Embryonic facial prominence (tissue), 1 donor: ENCODE results near the gene SLC24A1.
A peak's percentile ranks its signal among the peaks of the same experiment; 100 is the strongest.

ENCODE experiments used
- DNase-seq: peaks from one replicate; pipeline ENCODE4 v3.0.0-alpha.2; 2016; ENCODE audit errors: extremely low spot score

SLC24A1 gene

DNA sequence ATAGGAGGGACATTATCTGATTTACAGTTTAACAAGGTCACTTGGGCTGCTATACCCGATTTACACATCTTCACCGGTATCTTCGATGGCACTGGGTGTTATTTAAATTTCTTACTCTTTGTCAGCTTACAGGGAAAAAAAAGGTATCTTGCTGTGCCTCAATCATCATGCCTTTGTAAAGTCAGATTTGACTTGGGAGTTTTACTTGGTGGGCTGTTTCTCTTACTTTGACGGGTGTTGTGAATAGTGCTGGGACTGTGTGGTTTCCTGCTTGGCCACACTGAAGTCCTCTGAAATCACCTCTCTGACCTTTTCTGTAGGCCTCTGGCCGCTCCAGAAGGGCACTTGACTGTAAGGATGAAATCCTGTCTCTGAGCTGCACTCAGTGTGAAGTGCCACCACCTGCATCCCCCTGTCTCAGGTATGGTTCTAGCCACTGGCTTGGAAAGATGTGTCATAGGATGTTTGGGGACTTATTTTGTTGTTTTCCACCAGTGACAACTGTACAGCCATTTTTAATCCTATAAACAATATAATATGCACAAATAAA lies 3.1 kb upstream of the SLC24A1 start:
- no peak for DNase-seq

DNA sequence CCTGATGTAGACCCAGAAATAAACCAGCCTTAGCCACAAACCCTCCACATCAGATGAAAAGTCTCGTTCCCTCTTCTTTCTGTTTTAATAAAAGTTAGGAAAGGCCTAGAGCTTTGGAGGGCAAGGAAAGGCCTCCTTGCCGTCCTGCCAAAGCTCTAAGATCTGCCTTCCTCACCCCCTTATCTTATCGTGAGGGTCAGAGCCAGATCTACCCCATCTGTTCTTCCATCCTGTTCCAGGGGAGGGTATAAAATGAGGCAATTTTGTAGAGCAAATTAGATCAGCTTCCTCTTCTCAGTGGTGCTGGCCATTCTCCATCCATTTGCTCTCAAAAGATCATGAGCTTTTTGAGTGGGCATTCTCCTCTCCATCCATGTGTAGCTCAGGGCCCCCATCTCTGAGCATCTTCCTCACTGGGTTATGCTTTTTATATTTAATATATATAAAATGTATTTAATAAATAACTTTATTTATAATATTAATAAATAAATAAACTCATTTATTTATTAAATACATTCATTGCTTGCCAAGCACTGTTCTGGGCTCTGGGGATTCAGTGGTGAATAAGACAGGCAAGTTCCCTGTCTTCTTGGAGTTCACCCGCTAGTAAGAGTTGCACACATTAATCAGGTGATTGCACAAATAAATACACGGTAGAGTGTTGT lies 2.0 kb upstream of the SLC24A1 start:
- DNase-seq: no peak

GRCh38 chr15:65620833-65621232 lies 905 bp upstream of the SLC24A1 start:
- no peak for DNase-seq

DNA sequence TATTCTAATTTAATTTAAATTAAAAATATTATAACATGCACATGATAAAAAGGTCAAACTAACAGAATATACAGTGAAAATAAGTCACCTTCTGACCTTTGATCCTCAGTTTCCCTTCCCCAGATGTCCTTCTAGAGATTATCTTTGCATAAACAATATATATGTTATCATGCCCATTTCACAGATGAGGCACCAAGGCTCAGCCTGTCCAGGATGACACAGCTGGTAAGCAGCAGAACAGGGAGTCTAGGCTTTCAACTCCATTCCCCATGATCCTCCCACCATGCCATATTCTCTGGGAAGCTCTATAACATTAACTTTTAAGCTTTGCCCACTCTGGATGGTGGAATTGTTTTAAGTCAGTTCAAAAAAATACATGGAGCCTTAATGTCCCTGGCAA lies 1.4 kb downstream of the SLC24A1 start:
- no peak for DNase-seq

DNA sequence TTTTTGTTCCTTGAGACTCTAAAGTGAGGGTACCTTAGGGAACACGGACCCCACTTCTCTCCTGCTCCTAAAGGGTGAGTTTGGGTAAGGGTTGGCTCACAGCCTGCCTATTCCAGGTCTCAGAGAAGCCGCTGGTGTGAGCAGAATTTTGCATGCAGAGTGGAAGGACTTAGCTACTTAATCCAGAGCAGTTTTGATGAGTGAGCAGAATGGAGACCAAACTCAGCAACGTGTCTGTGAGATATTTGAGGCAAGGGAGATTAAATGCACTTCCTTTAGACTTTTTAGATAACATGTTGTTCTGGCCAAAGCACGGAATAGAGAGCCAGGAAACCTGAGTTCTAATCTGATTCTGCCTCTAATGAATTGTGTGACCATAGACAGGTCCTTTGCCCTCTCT lies 5.1 kb downstream of the SLC24A1 start:
- no peak for DNase-seq

DNA sequence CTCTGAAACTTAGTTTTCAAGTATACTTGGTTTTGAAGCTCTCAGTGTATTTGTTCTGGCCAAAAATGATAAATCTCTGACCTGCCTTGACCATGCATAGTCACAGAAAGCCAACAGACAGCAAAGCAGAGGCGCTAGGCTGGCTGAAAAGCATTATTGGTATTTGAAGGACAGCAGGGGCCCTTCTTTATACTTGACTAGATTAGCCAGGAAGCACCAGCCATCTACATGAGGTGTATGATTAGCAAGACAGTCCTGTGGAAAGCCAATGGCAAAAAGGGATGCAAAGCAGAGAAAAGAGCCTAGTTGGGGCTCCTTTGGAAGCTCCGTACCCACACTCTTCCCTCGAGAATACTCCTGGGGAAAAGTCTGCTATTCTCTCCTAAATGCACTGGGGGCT lies 7.8 kb downstream of the SLC24A1 start:
- DNase-seq: no peak

GRCh38 chr15:65630760-65631159 lies 9.0 kb downstream of the SLC24A1 start:
- DNase-seq: no peak

- DNase-seq: no peak
Measured at GRCh38 chr15:65631503-65631902, 9.8 kb downstream of the SLC24A1 start.

- no peak for DNase-seq
Measured at GRCh38 chr15:65632780-65633375, 11.1 kb downstream of the SLC24A1 start.

- no peak for DNase-seq
Measured at GRCh38 chr15:65633752-65634151, 12.0 kb downstream of the SLC24A1 start.

DNA sequence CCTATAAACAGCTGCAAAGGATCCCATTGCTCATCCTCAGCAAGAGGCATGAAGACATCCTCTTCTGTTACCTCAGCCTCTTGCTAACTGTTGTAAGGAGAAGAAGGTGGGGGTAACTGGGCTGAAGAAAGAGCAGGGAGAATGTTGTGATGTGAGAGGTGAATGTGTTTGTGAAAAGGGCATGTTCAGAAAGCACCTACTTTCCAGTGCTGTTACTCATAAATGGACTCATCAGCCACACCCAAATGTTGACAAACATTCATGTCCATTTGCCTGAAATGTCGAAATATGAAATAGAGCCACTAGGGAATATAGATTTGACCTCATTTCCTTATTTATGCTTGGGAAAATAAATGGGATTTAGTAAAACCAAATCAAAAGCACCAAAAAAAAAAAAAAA lies 12.6 kb downstream of the SLC24A1 start:
- no peak for DNase-seq

DNA sequence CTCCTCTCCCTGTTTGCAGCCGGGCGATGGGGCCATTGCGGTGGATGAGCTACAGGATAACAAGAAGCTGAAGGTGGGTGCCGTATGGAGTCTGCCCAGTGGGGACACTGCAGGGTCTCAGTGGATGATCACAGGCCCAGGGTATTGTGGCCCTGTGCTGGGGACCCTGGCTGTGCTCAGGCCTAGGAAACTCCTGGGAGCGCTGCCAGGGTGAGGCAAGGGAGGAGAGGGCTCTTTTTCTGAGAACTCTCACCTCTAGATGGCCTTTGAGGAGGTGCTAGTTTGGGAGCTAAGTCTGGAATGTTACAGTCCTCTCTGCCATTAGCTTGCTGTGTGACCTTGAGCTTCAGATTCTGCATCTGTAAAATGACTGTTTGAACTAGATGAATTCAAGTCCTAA lies 16.4 kb downstream of the SLC24A1 start:
- no peak for DNase-seq

DNA sequence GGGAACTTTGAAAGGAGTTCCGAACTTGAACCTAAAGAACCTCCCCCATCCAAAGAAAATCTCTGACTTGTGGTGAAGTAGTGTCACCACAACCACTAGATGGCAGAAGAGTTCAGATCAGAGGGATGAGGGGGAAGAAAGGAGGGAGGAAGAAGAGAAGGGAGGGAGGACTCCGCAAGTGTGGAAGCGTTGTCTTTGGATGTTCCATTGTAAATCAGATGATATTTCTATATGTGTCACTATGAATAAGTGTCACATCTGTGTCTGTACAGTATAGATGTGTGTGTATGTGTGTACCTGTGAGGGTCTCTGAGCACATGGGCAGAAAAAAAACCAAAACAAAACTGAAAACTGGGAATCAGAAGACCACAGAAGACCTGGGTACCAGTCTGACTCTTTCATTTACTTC lies 16.9 kb downstream of the SLC24A1 start:
- peak; percentile 92 for DNase-seq

GRCh38 chr15:65639509-65639908 lies 17.8 kb downstream of the SLC24A1 start:
- no peak for DNase-seq

GRCh38 chr15:65641768-65642475 lies 20.2 kb downstream of the SLC24A1 start:
- no peak for DNase-seq

- no peak for DNase-seq
Measured at GRCh38 chr15:65642594-65642993, 20.9 kb downstream of the SLC24A1 start.

- DNase-seq: no peak
Measured at GRCh38 chr15:65644282-65644681, 22.5 kb downstream of the SLC24A1 start.

DNA sequence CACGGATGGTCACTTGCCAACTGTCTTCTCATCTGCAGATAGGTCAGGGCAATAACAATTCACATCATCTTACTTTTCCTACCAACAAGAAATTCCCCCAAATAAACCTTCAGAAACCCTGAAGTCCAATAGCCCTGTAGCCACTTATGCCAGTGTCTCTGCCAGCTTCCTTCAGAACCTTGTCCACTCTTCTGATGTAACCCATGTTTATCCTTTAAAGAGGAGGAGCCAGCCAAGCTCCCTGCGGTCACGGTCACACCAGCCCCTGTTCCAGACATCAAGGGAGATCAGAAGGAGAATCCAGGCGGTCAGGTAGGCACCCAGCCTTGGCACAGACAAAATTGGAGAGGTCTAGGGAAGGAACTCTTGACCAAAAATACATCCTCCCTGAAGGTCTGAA lies 23.7 kb downstream of the SLC24A1 start:
- no peak for DNase-seq

DNA sequence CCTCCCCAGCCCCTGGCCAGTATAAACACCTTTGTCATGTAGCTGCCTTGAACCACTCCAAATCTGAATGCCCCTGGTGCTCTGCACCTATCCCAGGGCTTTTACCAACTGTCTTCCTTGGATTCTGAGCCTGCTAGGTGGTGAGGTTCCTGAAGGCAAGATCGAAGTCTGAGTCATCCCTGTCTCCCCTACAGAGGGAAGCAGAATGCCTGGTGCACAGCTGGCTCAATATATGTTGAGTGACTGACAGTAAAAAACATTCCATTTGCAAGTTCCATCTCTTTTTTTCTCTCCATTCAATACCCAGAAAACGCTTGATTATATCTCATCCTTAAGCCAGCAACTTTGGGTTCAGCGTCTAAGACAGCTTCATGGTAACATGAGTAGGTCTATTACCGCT lies 24.7 kb downstream of the SLC24A1 start:
- DNase-seq: no peak

GRCh38 chr15:65650312-65651041 lies 28.7 kb downstream of the SLC24A1 start:
- DNase-seq: no peak

GRCh38 chr15:65651042-65651322 lies 29.2 kb downstream of the SLC24A1 start:
- DNase-seq: no peak
